Panc1 (cell line): ENCODE data around the gene OR10G2. TPM values are rescaled to one million over a fixed set of nuclear protein-coding genes. Genes with fewer than 3 reads are reported as not detected.

Experiments
- ATAC-seq: fragments of 200-7000 bp; cut with Tn5 transposase; 2 replicates; pipeline ENCODE4 v1.9.1; 2020; ENCODE audit warnings: mild to moderate bottlenecking, moderate library complexity
- BruUV-seq: library from RNA; stranded (reverse); fragments of 400-500 nt; replicated peaks from 2 replicates; lab custom pipeline; 2021; lab: Mats Ljungman, UMichigan
- CTCF ChIA-PET: fragments of 300-600 bp; sonication (Branson Sonifier 250); formaldehyde crosslinking; loops from one replicate; lab custom pipeline; 2022; ENCODE audit warnings: antibody characterized with exemption; lab: Charles Lee
- POLR2A ChIA-PET: fragments of 300-600 bp; sonication (Branson Sonifier 250); formaldehyde crosslinking; loops from one replicate; lab custom pipeline; 2022; ENCODE audit warnings: antibody characterized with exemption; lab: Charles Lee
- DNase-seq: peaks from one replicate; pipeline ENCODE4 v3.0.0-alpha.2; 2010; ENCODE audit warnings: low read depth, low spot score
- H3K27ac ChIP-seq: 2 replicates; pipeline ENCODE4 v1.5.1; 2011; ENCODE audit warnings: mild to moderate bottlenecking, low read length, inconsistent platforms
- H3K27me3 ChIP-seq: fragments of 200-500 bp; sonication (Bioruptor generic); 2 replicates; pipeline ENCODE4 v1.6.0; 2014; ENCODE audit warnings: low read length, inconsistent platforms; ENCODE audit not compliant: control insufficient read depth, insufficient read depth
- H3K36me3 ChIP-seq: fragments of 200-500 bp; sonication (Bioruptor generic); 2 replicates; pipeline ENCODE4 v1.5.1; 2014; ENCODE audit warnings: inconsistent platforms, mild to moderate bottlenecking, low read length, moderate library complexity; ENCODE audit not compliant: control insufficient read depth, insufficient read depth
- H3K4me1 ChIP-seq: 2 replicates; pipeline ENCODE4 v1.5.1; 2011; ENCODE audit warnings: inconsistent platforms, mild to moderate bottlenecking, low read length, moderate library complexity; ENCODE audit not compliant: control insufficient read depth, insufficient read depth
- H3K4me3 ChIP-seq, 2 experiments: 2 replicates each; pipeline ENCODE4 v1.5.1; 2011 to 2012; ENCODE audit warnings: low read depth in 2 of 2, low read length in 2 of 2, mild to moderate bottlenecking in 2 of 2, inconsistent platforms in 1 of 2, moderate library complexity in 1 of 2
- H3K9me3 ChIP-seq: fragments of 200-500 bp; sonication (Bioruptor generic); 2 replicates; pipeline ENCODE4 v1.5.1; 2014; ENCODE audit warnings: low read depth, mild to moderate bottlenecking, inconsistent platforms, low read length, moderate library complexity; ENCODE audit not compliant: control insufficient read depth, insufficient read depth
- CTCF ChIP-seq: fragments of 450-650 bp; IDR thresholded peaks from 2 replicates; pipeline ENCODE4 v1.5.1; 2017; ENCODE audit warnings: mild to moderate bottlenecking
- POLR2AphosphoS5 ChIP-seq: IDR thresholded peaks from 2 replicates; pipeline ENCODE4 v1.6.1; 2012; ENCODE audit warnings: mild to moderate bottlenecking, low read depth, low read length, moderate library complexity
- REST ChIP-seq, 2 experiments: IDR thresholded peaks; 2 replicates each; pipeline ENCODE4 v1.6.1; 2011 to 2012; ENCODE audit warnings: low read depth in 2 of 2, control low read depth in 1 of 2, low read length in 1 of 2, mild to moderate bottlenecking in 1 of 2, moderate library complexity in 1 of 2; ENCODE audit not compliant: insufficient read depth in 1 of 2
- SIN3A ChIP-seq: IDR thresholded peaks from 2 replicates; pipeline ENCODE4 v1.6.1; 2012; ENCODE audit warnings: low read depth, mild to moderate bottlenecking, low read length, moderate library complexity, borderline replicate concordance; ENCODE audit not compliant: insufficient read depth
- TCF7L2 ChIP-seq: IDR thresholded peaks from 2 replicates; pipeline ENCODE4 v1.6.1; 2011; ENCODE audit warnings: mild to moderate bottlenecking, low read depth, low read length, inconsistent platforms
- in situ Hi-C: cut with HindIII; loops from 2 replicates; pipeline ENCODE4 v1.10.0; 2016; ENCODE audit warnings: low sequenced_read_pairs, low pct_unique_long_range_greater_than_20kb
- intact Hi-C: fragments of 100-400 bp; cut with micrococcal nuclease; formaldehyde crosslinking; loops from one replicate; pipeline ENCODE4 v1.10.0; 2022; ENCODE audit not compliant: unreplicated experiment
- total RNA-seq: library from RNA; stranded (reverse); gene quantifications from one replicate; pipeline ENCODE4 v1.2.1, GENCODE V29; 2021; ENCODE audit not compliant: unreplicated experiment

OR10G2 gene
- total RNA-seq, 1 experiment from 2014 or later: not detected

- peaks cover 2% of the 10 kb centered on the region; the same call in 1 of the 2 replicates for H3K27me3 ChIP-seq
- TF ChIP-seq REST (IDR thresholded peaks at IDR 0.05; ENCODE audit: insufficient read depth in 1 of 2, low read depth in 2 of 2, low read length in 1 of 2) (no peak), CTCF (no peak), POLR2AphosphoS5 (no peak), TCF7L2 (no peak), SIN3A (no peak)
- no TSS peak for BruUV-seq
- in situ Hi-C loops (no loop called here), intact Hi-C loops (no loop called here)
- no peaks in the 10 kb centered on the region for H3K9me3 ChIP-seq
- POLR2A ChIA-PET: no interaction called here
- no peaks in the 10 kb centered on the region for H3K4me1 ChIP-seq
- ATAC-seq (no peak), DNase-seq (no peak)
- H3K27ac ChIP-seq: no peak overlapping the region
- CTCF ChIA-PET: no interaction called here
- H3K36me3 ChIP-seq: no peaks in the 10 kb centered on the region
- no peak overlapping the region for H3K4me3 ChIP-seq
Observed at GRCh38 chr14:21669284-21669683, 34.5 kb upstream of the OR10G2 start.

GRCh38 chr14:21668377-21668776 lies 33.6 kb upstream of the OR10G2 start:
- Histone ChIP-seq H3K4me1 (no peaks in the 10 kb centered on the region), H3K9me3 (no peaks in the 10 kb centered on the region), H3K36me3 (no peaks in the 10 kb centered on the region), H3K27me3 (peaks cover 2% of the 10 kb centered on the region; the same call in 1 of the 2 replicates), H3K4me3 (no peak overlapping the region), H3K27ac (no peak overlapping the region)
- BruUV-seq: no TSS peak
- no peak for TF ChIP-seq REST (IDR thresholded peaks at IDR 0.05; ENCODE audit: insufficient read depth in 1 of 2, low read depth in 2 of 2, low read length in 1 of 2)
- in situ Hi-C loops: no loop called here
- ChIA-PET POLR2A (no interaction called here), CTCF (no interaction called here)
- ATAC-seq: no peak
- peak; percentile 72 for DNase-seq
- intact Hi-C loops: no loop called here
